Urinary bladder (tissue), 4 donors: ENCODE measurements around the gene AFAP1L2. TPM values are rescaled to one million over a fixed set of nuclear protein-coding genes. Genes with fewer than 3 reads are reported as not detected.

Experiments
- DNase-seq: peaks from one replicate; pipeline ENCODE4 v3.0.0-alpha.2; 2015; ENCODE audit errors: extremely low spot score
- H3K27ac ChIP-seq: one replicate; pipeline ENCODE4 v1.5.1; 2013; ENCODE audit warnings: low read depth, mild to moderate bottlenecking, moderate library complexity
- H3K36me3 ChIP-seq: one replicate; pipeline ENCODE4 v1.6.1; 2013; ENCODE audit warnings: mild to moderate bottlenecking, moderate library complexity; ENCODE audit not compliant: insufficient read depth
- H3K4me1 ChIP-seq: one replicate; pipeline ENCODE4 v1.6.1; 2013; ENCODE audit warnings: mild to moderate bottlenecking, moderate library complexity; ENCODE audit not compliant: insufficient read depth
- H3K4me3 ChIP-seq: one replicate; pipeline ENCODE4 v1.5.1; 2013; ENCODE audit warnings: low read depth, low read length
- WGBS: extraction: QIAGEN DNeasy Blood & Tissue Kit; methylation state at CpG from one replicate; pipeline ENCODE4 v1.1.7; 2013; 5-methylcytosine and 5-hydroxymethylcytosine counted together
- polyA plus RNA-seq: library from polyadenylated mRNA; stranded (reverse); fragments of 200-250 nt; gene quantifications from one replicate; pipeline ENCODE4 v1.2.3, GENCODE V29; 2013
- total RNA-seq: library from RNA; depleted of rRNA; stranded (reverse); fragments of >200 nt; gene quantifications from one replicate; pipeline ENCODE4 v1.2.3, GENCODE V29; 2014
- donor health status: healthy with polysubstance abuse.
- donor health status: healthy.

The AFAP1L2 gene
- total RNA-seq (32.6 TPM), polyA plus RNA-seq (9.1 TPM)

GRCh38 chr10:114404171-114405010 is at the start of gene AFAP1L2:
TSS of gene AFAP1L2 (minus strand) at chr10:114404502. CDS start at chr10:114404455, 47 bp downstream.
- WGBS = 2% methylated on average over 88 of the region's 88 CpGs
- Histone ChIP-seq H3K36me3 (no peaks in the 10 kb centered on the region), H3K4me1 (no peaks in the 10 kb centered on the region), H3K27ac (peak within 1 kb of the TSS; percentile 28), H3K4me3 (peak within 1 kb of the TSS; percentile 64)
- DNase-seq = no peak

- Histone ChIP-seq H3K36me3 (no peaks in the 10 kb centered on the region), H3K4me1 (no peaks in the 10 kb centered on the region), H3K4me3 (no peak overlapping the region), H3K27ac (no peak overlapping the region)
- no peak for DNase-seq
- 95% methylated on average over 9 of the region's 9 CpGs for WGBS
Measured at GRCh38 chr10:114453576-114453975, 49.3 kb upstream of the AFAP1L2 start.

- Histone ChIP-seq H3K27ac (no peak overlapping the region), H3K36me3 (no peaks in the 10 kb centered on the region), H3K4me3 (no peak overlapping the region), H3K4me1 (no peaks in the 10 kb centered on the region)
- WGBS = 82% methylated on average over 2 of the region's 2 CpGs
- DNase-seq = no peak
Measured at GRCh38 chr10:114448897-114449296, 44.6 kb upstream of the AFAP1L2 start.

- WGBS = 81% methylated on average over 6 of the region's 6 CpGs
- no peak for DNase-seq
- no peak overlapping the region for H3K4me3 ChIP-seq
- no peaks in the 10 kb centered on the region for H3K36me3 ChIP-seq
- H3K4me1 ChIP-seq = no peaks in the 10 kb centered on the region
- H3K27ac ChIP-seq = no peak overlapping the region
Measured at GRCh38 chr10:114445332-114445731, 41.0 kb upstream of the AFAP1L2 start.

- no peak overlapping the region for H3K4me3 ChIP-seq
- no peaks in the 10 kb centered on the region for H3K4me1 ChIP-seq
- no peak overlapping the region for H3K27ac ChIP-seq
- peaks cover 2% of the 10 kb centered on the region for H3K36me3 ChIP-seq
- DNase-seq = no peak
Measured at GRCh38 chr10:114444819-114445218, 40.5 kb upstream of the AFAP1L2 start.

- no peak for DNase-seq
- peaks cover 6% of the 10 kb centered on the region for H3K36me3 ChIP-seq
- WGBS = 72% methylated on average over 4 of the region's 4 CpGs
Measured at GRCh38 chr10:114442091-114442630, 37.9 kb upstream of the AFAP1L2 start.

GRCh38 chr10:114441107-114441506 is 36.8 kb upstream of the AFAP1L2 start:
- 95% methylated on average over 1 of the region's 1 CpG for WGBS
- H3K27ac ChIP-seq = no peak overlapping the region

More at GRCh38 chr10:114442091-114442630, 37.9 kb upstream of the AFAP1L2 start:
- Histone ChIP-seq H3K27ac (no peak overlapping the region), H3K4me3 (no peak overlapping the region), H3K4me1 (no peaks in the 10 kb centered on the region)

GRCh38 chr10:114437473-114438292 is 33.4 kb upstream of the AFAP1L2 start:
- Histone ChIP-seq H3K27ac (no peak overlapping the region), H3K36me3 (peaks cover 6% of the 10 kb centered on the region), H3K4me3 (no peak overlapping the region), H3K4me1 (no peaks in the 10 kb centered on the region)
- 89% methylated on average over 9 of the region's 9 CpGs for WGBS
- DNase-seq = no peak

More at GRCh38 chr10:114441107-114441506, 36.8 kb upstream of the AFAP1L2 start:
- Histone ChIP-seq H3K4me1 (no peaks in the 10 kb centered on the region), H3K4me3 (no peak overlapping the region), H3K36me3 (peaks cover 6% of the 10 kb centered on the region)
- DNase-seq = no peak

- DNase-seq = no peak
- WGBS = 89% methylated on average over 2 of the region's 2 CpGs
- Histone ChIP-seq H3K4me1 (no peaks in the 10 kb centered on the region), H3K27ac (no peak overlapping the region), H3K36me3 (peaks cover 6% of the 10 kb centered on the region), H3K4me3 (no peak overlapping the region)
Measured at GRCh38 chr10:114436941-114437340, 32.6 kb upstream of the AFAP1L2 start.

- no peak for DNase-seq
- no peak overlapping the region for H3K27ac ChIP-seq
- H3K4me3 ChIP-seq = no peak overlapping the region
- no peaks in the 10 kb centered on the region for H3K36me3 ChIP-seq
- WGBS = 87% methylated on average over 4 of the region's 4 CpGs
- H3K4me1 ChIP-seq = no peaks in the 10 kb centered on the region
Measured at GRCh38 chr10:114432566-114433093, 28.3 kb upstream of the AFAP1L2 start.

- H3K27ac ChIP-seq = no peak overlapping the region
Measured at GRCh38 chr10:114431414-114432135, 27.3 kb upstream of the AFAP1L2 start.

GRCh38 chr10:114430688-114431413 is 26.5 kb upstream of the AFAP1L2 start:
- Histone ChIP-seq H3K36me3 (no peaks in the 10 kb centered on the region), H3K4me1 (no peaks in the 10 kb centered on the region), H3K27ac (no peak overlapping the region), H3K4me3 (no peak overlapping the region)
- WGBS = 95% methylated on average over 12 of the region's 12 CpGs
- DNase-seq = no peak

More at GRCh38 chr10:114431414-114432135, 27.3 kb upstream of the AFAP1L2 start:
- H3K4me1 ChIP-seq = no peaks in the 10 kb centered on the region
- H3K36me3 ChIP-seq = no peaks in the 10 kb centered on the region
- H3K4me3 ChIP-seq = no peak overlapping the region
- no peak for DNase-seq
- 89% methylated on average over 4 of the region's 4 CpGs for WGBS
